GM04504 (cell line): ENCODE measurements around the gene PTCH2.
"Not testable (repeated sequence)": the region's sequence is repeated elsewhere in the genome, so short reads cannot be mapped to it uniquely, and the experiment has no call there.

Experiments used
- DNase-seq: peaks from one replicate; pipeline ENCODE4 v3.0.0-alpha.2; 2012; ENCODE audit warnings: low read depth

The PTCH2 gene

DNA sequence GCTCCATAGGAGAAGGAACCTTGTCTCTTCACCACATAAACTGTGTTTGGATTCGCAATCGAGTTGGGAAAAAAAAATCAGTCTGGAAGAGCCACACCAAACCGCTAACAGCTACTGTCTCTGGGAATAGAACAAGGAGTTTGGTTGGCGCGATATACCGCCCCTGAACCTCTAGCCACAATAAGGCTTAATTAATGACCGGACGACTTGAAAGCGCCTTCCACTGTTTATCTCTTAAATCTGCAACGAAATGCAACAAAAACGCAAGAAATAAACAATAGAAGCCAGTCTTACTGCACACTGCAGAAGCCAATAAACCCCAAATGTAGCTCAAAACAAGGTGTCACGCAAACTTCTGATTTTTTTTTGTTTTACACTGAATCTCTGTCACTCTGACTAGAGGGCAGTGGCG, 23.9 kb downstream of the PTCH2 start:
- no peak for DNase-seq

DNA sequence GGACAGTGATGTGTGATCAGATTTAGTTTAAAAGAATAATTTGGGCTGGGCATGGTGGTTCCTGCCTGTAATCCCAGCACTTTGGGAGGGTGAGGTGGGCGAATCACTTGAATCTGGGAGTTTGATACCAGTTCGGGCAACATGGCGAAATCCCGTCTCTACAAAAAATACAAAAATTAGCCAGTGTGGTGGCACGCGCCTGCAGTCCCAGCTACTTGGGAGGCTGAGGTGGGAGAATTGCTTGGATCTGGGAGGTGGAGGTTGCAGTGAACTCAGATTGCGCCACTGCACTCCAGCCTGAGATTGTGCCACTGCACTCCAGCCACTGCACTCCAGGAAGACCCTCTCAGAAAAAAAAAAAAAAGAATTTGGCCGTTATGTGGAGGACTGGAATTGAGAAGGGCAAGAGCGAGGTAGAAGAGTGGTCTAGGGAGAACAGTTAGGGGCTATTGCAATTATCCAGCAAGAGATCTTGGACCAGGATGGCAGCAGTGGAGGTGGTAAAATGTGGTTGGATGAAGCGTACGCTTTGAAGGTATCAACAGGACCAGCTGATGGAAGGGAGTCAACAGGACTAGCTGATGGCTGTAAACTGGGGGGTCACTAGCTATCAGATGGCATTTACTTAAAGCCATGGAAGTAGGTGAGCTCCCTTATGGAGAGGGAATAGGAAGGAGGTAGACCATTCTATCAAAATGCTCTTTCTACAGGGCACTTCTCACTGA, 25.1 kb downstream of the PTCH2 start:
- DNase-seq: no peak

DNA sequence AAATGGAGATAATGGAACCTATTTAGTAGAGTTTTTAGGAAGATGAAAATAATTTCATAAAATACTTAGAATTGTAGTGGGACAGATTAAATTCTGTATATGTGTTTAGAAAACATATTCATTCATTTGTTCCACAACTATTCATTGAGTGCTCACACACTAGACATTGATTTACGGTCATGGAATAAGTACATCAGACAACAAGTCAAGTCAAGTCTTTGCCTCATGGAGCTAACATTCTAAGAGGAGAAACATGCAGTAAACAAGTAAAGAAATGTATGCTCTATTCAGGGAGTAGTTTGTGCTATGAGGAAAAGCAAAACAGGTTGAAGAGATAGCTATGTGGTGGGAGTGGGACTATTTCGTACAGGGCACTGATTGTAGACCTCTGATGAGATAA, 25.7 kb downstream of the PTCH2 start:
- DNase-seq: no peak

DNA sequence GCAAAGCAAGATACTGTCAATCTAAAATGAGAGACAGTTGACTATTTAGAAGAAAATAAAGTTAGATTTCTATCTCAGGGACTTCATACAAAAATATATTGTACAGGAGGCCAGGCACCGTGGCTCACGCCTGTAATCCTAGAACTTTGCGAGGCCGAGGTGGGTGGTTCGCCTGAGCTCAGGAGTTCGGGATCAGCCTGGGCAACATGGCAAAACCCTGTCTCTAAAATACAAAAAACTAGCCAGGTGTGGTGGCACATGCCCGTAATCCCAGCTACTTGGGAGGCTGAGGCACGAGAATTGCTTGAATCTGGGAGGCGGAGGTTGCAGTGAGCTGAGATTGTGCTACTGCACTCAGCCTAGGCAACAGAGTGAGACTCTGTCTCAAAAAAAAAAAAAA, 27.1 kb downstream of the PTCH2 start:
- not testable (repeated sequence) for DNase-seq

GRCh38 chr1:44812822-44813543, 30.1 kb downstream of the PTCH2 start:
- DNase-seq: no peak

GRCh38 chr1:44811234-44811633, 31.8 kb downstream of the PTCH2 start:
- no peak for DNase-seq

DNA sequence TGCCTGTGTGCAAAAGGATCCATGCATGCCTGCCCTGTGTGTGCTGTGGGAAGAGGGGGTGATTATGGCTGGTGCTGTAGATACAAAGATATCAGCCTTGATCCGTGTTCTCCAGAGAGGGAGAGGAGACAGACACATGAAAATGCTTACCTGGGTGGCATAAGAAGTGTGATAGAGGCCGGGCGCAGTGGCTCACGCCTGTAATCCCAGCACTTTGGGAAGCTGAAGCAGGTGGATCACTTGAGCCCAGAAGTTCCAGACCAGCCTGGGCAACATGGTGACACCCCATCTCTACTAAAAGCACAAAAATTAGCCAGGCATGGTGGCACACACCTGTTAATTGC, 32.3 kb downstream of the PTCH2 start:
- DNase-seq: not testable (repeated sequence)

GRCh38 chr1:44810101-44810761, 32.8 kb downstream of the PTCH2 start:
- no peak for DNase-seq

DNA sequence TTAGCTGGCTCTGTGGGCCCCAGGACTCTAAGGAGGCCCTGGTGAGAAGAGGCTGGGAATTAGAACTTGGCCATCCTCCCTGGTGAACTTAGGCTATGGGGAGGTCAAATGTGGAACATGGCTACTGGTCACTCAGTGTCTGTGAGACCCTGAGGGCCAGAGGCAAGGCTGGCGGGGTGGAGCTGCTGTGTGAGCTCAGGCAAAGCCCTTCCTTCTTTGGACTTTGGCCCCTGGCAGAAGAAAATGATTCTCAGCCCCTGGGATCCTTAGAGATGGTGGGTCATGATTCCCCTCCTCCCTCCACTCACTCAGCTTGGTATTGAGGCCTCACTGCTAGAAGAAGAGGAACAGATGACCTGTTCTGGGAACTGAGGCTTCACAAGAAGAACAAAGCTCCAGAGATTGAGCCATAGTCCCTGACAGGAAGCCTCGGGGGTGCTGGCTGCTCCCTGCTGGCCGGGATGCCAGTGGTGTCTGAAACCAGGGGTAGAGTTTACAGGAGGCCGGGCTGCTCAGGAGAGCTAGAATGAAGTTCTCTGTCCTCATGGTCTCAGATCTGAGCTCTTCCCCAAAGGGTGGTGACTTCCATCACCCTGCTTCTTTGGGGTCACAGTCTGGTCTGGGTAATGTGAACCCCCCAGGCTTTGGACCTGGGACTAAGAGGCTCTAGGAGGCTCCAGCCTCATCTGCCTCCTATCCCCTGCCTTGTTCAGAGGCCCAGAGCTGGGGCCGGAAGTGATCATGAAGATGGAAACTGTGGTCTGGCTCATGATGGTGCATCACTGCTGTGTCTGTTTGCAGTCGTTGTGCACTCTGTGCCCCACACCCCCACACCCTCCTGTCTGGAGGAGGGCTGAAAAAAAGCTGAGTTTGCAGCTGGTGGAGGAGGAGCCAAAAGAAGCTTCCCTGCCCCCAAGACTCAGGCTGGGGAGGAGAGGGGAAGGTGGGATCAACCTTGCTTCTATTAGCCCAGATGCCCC, 33.8 kb downstream of the PTCH2 start:
- no peak for DNase-seq

DNA sequence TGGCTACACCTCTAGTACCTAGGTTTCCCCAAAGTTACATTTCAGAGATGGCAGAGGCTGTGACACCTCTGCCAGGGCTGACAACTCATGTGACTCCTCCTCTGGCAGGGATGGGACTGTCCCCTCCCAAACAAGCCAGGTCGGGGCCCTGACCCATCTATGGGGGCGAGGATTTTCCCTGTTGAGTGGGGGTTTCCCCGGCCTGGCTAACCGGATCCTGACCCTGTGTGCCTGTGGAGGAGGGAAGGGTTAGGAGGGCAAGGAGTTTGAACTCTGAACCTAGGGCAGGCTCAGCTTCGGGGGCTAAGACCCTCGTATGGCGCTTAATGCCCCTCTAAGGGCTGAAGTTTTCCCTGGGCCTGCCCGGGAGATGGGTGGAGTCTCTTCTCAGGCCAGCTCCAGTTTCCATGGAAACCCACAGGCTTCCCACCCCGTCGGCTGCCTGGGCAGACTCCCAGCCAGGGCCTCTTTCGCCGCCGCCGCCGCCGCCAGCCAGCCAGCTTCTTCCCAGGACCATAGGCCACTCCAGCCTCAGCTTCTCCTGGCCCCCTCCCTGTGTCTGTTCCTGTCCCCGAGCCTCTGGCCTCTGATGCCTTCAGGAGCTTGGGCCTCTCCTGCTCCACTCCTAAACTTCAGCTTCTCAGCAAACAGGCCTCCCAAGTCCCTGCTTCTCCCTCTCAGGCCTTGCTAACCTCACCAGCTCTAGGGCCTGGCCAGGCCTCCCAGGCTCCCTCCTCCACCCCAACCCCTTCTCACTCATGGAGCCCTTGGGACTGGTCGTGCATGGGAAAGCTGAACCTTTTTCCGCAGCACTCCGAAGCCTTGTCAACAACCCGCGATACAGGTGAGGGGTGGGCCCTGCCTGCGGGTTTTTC, 34.8 kb downstream of the PTCH2 start, which contains the start of gene BTBD19:
Gene BTBD19 (plus strand): TSS at position 461 of the 875 bp plus-strand sequence. CDS start 298 bp downstream, at position 759.
- DNase-seq: peak; percentile 86

- peak; percentile 100 for DNase-seq
Measured at GRCh38 chr1:44807364-44808062, 35.5 kb downstream of the PTCH2 start.

GRCh38 chr1:44806704-44807363, 36.2 kb downstream of the PTCH2 start, which contains the start of gene DYNLT4:
TSS of gene DYNLT4 (minus strand) at chr1:44807351. CDS start at chr1:44806668, 683 bp downstream.
- DNase-seq: no peak

GRCh38 chr1:44806025-44806703, 36.9 kb downstream of the PTCH2 start:
- no peak for DNase-seq

DNA sequence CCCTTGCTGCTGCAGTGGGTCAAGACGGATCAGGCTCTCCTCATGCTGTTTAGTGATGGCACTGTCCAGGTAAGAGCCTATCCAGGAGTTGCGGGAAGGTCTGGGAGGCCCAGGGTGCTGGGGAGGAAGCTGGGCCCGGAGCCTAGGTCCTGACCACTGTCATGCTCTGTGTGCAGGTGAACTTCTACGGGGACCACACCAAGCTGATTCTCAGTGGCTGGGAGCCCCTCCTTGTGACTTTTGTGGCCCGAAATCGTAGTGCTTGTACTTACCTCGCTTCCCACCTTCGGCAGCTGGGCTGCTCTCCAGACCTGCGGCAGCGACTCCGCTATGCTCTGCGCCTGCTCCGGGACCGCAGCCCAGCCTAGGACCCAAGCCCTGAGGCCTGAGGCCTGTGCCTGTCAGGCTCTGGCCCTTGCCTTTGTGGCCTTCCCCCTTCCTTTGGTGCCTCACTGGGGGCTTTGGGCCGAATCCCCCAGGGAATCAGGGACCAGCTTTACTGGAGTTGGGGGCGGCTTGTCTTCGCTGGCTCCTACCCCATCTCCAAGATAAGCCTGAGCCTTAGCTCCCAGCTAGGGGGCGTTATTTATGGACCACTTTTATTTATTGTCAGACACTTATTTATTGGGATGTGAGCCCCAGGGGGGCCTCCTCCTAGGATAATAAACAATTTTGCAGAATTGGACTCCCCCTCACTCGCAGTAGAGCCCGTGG, 37.6 kb downstream of the PTCH2 start:
- DNase-seq: no peak

- no peak for DNase-seq
Measured at GRCh38 chr1:44803312-44804095, 39.5 kb downstream of the PTCH2 start.

DNA sequence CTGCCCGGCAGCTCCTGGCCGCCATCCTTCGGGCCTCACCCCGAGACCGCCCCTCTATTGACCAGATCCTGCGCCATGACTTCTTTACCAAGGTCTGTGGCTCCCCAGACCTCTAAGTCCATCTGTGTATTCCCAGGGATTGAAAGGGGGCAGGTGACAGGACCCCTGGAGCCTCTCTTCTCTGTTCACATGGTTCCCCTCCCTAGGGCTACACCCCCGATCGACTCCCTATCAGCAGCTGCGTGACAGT, 40.1 kb downstream of the PTCH2 start:
- no peak for DNase-seq

DNA sequence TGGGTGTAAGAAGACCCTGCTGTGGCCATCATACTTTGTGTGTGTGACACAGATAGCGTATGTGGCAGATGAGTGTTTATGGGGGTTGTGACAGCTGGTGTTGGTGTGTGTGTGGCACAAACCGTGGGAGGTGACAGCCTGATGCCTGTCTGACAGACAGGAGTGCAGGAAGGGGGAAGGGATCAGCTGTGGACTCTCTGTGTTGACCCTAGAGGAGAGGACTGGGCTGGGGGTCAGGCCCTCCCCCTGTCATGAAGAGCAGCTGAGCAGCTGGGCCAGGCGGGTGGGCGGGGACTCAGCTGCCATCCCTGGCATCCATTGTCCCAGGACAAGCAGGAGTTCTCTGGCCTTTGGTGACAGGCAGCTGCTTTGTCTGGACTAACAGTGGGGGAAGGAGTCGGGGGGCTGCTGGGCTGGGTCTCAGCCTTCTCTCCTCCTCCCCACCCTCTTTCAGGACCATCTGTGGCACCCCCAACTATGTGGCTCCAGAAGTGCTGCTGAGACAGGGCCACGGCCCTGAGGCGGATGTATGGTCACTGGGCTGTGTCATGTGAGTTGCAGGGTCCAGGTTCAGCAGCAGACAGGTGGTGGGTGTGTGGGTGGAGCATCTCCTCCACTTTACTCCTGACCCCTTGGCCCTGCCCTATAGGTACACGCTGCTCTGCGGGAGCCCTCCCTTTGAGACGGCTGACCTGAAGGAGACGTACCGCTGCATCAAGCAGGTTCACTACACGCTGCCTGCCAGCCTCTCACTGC, 40.6 kb downstream of the PTCH2 start:
- no peak for DNase-seq
